GM21825 (cell line): ENCODE results near the gene TMEM117.
"Not testable (repeated sequence)": the region's sequence is repeated elsewhere in the genome, so short reads cannot be mapped to it uniquely, and the experiment has no call there.

Experiments used
- ATAC-seq: cut with Tn5 transposase; IDR thresholded peaks from one replicate; pipeline ENCODE4 v1.9.1; 2021; ENCODE audit warnings: mild to moderate bottlenecking, moderate library complexity; ENCODE audit not compliant: unreplicated experiment

The TMEM117 gene

DNA sequence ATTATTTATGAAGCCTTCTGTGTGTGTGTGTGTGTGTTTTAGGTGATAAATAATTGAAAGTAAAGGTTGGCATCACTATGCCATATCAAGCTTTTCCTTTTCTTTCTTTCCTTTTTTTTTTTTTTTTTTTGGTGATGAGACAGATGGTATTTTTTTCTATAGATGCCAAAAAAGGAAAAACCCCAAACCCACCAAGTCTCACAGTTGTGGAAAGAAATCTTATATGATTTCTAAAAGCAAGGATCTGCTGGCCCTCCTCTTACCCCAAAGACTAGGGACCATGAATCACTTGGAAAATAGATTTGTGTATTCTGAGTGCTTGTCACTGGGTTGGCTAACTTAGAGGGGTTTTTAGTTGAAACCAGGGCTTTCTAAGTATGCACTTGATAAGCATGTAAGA, 181.3 kb downstream of the TMEM117 start:
- ATAC-seq = no peak

DNA sequence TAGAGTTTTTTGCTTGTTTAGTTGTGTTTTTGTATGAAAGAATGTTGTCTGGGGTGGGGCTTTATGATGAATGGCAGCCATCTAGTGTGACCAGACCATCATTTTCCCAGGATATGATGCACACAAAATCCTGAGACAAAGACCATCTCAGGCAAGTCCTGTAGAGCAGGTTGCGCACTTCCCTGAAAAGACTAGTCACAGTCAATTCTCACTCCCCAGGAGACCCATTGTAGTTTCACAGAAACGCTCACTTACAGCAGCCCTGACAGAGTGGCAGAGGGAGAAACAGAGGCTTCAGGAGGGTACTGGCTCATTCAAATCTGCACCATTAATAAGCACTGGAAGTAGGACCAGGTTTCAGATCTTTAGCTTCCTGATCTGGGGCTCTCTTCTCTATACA, 183.2 kb downstream of the TMEM117 start:
- no peak for ATAC-seq

DNA sequence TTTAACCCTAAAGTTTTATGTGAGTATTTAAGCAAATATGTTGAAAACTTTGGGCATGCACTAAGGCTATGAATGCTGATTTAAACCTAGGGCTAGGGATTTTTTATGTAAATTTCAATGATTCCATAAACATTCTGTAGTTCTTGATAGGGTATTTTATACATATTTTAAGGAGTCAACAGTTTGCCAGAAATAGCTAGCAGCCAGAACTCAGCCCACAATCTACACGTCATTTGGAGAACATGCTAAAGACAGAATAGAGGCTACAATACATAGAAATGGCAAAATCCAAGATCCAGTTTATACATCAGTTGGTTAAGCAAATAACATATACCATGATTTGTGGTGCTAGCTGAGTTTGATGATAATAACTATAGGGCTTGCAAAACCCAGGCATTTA, 184.7 kb downstream of the TMEM117 start:
- ATAC-seq = no peak

DNA sequence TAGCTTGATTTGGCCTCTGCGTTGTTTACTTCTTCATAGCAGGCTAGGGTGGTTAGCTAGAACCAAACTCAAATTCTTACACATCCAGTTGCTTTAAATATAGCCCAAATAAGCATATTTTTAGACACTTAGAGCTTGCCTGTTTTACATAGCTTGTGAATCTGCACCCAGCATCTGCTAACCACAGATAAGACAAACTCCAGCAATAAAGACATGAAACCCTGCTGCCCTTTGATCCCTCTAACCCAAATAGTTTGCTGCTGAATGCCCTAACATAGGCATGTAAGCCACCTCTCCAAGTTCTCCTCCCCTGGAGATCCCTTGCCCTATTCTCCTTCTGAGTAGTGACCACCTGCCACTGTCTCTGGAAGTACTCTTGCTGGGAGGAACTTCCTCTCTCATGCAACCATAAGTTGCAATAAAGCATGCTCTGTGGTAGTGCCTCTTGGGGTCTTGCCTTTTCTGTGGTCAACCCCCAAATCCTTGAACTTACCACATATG, 185.6 kb downstream of the TMEM117 start:
- peak; percentile 79 for ATAC-seq

DNA sequence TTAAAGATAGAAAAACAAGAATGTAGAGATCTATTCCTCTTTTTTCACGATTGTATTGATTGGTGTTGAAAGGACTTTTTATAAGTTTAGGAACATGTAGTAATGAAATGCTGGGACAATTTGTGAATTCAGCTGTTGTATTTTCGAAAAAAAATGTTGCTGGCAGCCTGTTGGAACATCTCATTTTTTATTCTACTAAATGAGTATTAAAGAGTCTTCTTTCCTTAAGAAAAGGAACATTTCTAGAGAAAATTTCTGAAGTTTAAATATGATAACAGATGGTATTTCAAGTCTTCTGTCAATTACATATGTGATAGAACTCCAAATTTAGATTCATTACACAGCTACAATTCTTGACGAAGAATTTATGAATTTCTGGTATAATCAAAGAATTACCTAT, 189.6 kb downstream of the TMEM117 start:
- no peak for ATAC-seq

DNA sequence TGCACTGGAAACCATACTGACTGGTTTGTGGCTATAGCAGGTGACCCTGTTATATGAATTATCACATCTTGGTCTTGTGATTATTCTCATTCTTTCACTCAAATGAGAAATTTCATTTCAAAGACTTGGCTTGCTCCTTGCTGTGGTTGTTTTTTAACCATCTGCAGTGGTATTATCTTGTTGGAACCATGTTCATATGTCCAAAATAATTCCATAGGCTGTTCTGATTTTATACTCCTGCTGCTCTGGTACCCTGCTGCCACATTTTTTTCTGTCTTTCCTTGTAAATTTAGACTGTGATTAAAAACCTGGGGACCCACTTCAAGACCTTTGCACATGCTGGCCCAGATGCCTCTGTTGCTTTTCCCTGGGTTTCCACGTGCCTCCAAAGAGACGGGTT, 190.2 kb downstream of the TMEM117 start:
- no peak for ATAC-seq

DNA sequence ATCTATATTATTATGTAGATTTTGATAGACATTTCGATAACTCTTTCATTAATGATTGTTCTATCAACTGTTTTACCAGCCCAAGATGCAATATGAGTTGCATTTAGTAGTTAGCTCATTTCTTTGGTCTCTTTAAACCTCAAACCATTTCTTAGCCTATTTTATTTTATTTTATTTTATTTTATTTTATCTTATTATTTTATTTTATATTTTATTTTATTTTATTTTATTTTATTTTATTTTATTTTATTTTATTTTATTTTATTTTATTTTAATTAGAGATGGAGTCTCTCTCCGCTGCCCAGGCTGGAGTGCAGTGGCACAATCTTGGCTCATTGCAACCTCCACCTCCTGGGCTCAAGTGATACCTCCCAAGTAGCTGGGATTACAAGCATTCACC, 191.0 kb downstream of the TMEM117 start:
- ATAC-seq = not testable (repeated sequence)

DNA sequence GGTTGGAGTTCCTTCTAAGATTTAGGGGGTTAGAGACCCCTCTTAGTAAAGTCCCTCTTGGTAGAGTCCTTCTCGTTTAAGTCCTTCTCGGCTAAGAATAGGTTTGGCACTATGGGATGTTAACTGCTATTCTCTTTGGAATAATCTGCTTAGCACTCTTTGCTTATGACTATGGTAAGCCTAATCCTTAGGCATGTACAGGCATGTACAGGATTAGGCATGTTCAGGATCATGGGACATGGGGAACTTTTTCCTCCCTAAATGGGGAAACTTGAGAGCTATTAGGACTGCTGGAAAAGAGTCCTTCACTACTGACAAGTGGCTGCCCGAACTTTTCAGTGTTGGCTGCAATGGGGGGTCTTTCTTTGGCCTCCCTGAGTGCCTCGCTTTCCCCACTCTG, 193.3 kb downstream of the TMEM117 start:
- no peak for ATAC-seq

DNA sequence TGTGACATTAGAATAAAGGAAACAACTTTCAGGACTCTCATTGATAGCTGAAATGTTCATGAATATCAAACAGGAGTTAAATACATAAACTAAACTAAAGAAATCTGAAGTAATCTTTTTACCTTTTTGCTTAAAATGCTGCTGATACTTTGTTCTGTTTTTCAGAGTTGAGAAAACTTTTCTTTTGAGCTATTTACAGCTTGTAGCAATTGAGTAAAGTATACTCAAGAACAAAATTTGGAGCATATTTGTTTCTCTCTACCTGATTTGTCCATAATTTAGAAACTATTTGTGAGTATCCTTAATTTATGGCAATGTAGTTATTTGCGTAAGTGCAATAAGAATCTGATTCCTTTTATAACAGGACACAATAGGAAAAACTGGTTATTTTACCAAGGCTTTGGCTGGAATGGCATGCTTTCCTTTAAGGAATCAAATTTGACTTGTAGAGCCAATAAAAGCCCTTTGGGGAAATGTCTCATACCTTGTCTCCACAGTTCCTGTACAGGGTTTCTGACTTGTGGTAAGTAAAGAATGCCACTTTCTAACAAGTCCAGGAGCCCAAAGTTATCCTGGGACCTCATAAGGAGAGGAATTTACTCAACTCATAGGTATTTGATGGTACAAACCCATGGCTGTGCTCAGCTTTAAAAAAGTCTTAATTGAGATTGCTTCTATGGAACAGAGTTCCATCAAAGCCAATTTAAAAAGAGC, 195.7 kb downstream of the TMEM117 start:
- ATAC-seq = no peak

DNA sequence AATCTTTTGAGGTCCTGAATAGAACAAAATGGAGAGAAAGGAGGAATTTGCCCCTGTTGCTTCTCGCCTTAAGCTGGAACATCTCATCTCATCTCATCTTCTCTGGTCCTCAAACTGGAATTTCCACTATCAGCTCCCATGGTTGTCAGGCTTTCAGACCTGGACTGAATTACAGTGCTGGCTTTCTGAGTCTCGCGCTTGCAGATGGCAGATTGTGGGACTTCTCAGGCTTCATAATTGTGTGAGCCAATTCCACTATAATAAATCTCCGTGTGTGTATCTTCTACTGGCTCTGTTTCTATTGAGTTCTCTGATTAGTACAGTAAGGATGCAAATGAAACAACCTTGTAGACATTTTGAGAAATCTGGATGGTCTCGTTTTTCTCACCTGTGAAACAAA, 199.0 kb downstream of the TMEM117 start:
- no peak for ATAC-seq

DNA sequence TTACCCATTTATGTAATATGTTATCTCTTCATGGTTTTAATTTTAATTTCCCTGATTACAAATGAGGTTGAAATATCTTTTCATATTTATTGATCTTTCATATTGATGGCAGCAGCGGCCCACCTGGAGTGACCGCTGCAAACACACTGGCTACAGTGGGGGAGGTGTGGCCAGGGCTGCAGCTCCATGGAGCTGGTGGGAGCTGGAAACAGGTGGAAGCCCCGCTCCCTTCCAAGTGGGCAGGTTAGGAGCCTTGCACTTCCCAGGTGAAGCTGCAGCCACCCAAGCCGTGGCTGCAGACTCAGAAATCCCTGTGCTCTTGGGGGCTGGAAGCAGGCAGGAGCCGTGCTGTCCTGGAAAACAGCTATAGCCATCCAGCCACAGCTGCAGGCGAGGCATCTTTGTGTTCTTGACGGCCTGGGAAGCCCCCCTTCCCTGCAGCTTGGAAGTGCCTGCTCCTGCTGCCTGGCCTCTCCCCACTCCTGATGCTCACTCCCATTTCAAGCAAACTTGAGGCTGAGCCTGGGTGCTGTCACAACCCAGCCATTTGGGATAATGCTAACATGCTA, 201.1 kb downstream of the TMEM117 start:
- no peak for ATAC-seq

DNA sequence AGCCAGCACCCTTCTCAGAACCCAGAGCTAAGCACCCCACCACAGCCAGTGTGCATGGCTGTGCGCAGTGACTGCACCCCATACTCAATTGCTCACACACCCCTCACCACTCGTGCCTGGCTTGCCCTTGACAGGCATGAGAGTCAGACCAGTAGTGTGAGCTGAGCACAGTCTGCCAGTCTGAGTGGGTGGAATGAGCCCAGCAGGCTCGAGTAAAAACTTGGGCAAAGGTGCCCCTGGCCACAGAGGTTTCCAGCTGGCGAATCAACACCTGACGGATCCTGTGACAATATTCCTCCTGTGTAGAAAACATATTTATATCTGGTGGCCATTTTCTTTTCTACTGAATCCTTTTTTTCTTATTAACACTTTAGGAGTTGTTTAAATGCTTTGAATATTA, 202.5 kb downstream of the TMEM117 start:
- no peak for ATAC-seq

DNA sequence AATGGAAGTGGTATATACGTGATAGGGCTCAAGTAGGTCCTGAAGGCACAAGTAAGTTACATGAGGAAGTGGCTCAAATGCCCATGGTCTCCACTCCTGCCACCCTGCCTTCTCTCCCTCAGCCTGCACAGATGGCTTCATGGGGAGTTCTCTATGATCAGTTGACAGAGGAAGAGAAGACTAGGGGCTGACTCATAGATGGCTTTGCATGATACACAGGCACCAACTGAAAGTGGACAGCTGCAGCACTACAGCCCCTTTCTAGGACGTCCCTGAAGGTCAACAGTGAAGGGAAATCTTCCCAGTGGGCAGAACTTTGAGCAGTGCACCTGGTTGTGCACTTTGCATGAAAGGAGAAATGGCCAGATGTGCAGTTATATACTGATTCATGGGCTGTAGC, 208.6 kb downstream of the TMEM117 start:
- not testable (repeated sequence) for ATAC-seq

DNA sequence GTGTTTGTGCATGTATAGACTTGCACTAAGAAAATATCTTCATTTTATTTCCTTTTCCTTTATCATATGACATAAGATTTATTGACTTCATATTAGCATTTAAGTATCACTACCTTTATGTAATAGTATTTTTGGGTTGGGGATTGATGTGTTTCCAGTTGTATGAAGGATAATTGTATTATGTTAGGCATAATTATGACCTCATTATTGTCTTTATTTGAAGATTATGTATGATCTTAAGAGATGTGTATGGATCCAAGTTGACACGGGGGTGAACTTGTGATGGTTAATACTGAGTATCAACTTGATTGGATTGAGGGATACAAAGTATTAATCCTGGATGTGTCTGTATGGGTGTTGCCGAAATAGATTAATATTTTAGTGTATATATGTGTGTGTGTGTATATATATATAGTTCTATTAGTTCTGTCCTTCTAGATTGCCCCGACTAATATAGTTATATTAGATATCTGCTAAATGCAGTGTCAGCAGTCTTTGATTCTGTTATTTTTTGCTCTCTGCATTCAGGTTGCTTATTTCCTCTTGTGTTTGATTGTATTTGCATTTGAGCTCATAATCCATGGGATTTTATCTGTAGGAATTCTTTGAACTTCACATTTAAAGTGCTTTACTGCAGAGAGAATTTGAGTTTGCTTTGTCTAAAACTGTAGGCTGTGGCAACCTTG, 211.0 kb downstream of the TMEM117 start:
- no peak for ATAC-seq

DNA sequence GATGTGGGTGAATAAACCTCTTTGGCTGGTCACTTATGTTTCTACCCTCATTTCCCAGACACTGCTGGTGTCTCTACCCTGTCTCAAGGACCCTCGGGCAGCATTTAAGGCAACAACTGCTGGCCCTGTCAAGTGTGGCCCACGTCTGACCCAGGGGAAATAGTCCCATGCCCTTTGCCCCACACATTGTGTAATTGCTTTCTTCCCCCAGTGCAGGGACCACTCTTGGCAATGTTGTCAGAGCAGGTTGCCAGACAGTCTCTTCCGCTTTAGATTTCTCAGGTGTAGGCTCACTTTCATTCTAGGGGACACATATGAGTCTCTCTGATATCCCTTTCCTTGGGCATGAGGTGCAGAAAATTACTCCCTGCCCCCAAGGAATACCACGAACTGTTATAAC, 216.7 kb downstream of the TMEM117 start:
- ATAC-seq = no peak

DNA sequence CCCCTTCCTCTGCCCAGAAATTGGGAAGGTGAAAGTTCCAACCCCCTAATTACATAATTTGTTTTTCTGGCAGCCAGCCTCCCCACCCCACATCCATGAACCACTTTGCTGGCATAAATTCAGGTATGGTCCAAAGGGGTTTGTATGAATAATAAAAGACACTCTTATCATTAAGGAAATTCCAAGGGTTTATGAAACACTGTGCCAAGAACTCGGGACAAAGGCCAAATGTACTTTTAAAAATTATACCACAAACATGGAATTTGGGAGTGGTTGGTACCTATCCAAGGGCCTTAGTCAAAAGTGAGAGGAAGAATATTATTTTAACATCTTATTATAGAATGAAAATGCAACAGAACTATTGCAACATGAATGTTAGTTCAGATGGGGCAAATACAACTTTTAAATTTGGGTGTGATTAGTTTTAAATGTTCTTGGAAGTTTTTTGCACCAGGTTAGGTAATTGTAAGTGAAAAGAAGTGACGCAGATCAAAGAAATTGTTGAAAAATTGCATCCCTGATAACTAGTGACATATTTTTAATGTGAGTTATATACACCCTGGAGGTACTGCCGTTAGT, 217.8 kb downstream of the TMEM117 start:
- no peak for ATAC-seq

DNA sequence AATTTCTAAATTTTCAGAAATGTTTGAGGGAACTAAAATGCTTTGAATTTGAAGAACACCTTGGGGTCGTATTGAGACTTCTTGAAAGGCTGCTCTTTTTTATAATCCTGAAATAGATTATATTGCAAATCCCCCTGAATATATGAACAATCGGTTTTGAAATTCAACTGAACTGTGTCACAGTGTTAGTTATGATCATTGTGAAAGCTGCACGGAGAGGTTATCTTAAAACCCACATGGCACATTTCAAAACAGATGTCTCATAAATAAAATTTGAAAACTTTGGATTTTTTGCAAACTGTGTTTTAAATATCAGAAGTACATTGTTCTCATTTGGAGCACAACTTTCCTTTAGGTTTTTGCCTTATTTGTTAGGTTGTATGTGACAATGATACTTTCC, 218.4 kb downstream of the TMEM117 start:
- ATAC-seq = no peak

DNA sequence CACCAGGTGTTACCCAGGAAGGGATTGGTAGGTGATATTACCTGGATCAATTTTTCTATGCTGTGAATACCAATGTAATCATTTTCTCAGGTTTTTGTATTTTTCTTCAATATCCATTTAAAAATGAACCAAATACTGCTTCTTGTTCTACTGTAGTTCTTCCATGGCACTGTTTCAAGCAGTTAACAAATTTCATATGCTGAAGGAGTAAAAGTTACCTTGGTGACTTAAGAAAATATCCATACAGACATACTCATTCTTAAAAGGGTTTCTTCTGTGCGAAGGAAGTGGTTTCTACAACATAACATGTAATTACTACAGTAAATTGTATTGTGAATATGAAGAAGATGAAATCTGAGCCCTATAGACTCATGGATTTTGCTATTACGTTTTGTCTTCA, 222.5 kb downstream of the TMEM117 start:
- no peak for ATAC-seq

DNA sequence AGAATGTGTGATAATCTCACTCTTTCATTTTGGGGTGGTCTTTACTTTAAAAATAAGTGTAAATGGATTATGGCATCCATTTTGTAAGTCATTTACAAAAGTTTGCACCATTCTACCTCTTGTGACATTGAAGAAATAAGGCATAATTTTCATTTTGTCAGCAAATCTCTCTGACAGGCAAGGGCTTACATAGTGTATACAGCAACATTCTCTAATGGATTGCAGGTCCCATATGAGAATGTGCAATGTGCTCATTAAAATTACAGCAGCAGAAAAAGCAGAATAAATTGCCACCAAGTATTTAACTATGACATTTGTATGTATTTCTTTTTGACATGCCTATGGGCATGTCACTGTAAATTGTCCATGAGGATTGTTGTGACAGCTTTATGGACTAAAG, 223.6 kb downstream of the TMEM117 start:
- ATAC-seq = no peak

DNA sequence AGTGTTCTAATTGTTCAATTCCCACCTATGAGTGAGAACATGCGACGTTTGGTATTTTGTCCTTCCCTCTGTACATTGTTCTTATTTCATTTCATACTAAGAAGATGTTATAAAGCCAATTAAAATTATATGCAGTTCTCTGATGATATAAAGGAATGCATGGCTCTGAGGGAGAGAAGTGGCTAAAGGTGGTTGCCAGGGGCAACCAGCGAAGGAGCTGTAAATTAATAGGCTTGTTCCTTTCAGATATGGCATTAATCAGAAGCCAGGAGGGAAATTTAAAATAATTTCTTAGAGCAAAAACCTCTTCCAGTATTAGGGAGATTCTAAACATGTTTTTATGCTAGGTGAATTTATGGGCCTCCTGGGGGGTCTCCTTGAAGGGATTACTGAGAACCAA, 227.8 kb downstream of the TMEM117 start:
- no peak for ATAC-seq

DNA sequence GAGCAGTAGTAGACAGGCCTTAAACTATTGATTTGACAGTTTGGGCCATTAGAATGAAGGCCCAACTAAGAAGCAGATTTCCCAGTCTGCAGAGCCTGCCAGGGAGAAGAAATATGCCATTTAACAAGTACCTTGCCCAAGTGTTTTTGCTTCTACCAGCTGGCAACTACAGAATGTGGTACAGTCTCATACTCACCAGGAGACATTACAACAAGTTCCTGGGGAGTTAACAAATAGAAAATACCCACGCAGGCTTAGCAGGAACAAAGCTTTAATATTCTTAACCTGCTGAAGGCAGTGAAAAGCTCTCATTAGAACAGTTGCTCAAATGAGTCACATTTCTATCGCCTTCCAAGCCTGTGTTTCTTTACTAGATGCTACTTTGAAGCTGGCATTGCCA, 241.0 kb downstream of the TMEM117 start:
- no peak for ATAC-seq

DNA sequence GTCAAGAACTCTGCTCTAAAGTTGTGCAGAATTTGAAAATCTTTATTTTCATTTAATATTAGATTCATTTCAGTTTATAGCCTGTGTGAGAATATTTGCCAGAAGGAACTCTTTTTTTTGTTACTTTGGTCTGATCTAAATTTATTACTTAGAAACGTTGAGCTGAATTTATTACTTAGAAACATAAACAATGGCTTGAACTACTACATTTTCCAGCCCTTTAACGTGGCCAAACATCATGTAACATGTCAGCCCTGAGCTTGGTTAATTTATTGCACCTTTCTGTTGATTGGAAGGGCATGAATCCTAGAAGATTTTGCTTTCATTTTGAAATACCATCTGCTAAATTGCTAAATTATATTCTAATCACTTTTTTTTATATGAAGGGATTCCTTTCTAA, 241.4 kb downstream of the TMEM117 start:
- no peak for ATAC-seq
